KMS-11 (cell line): ENCODE measurements around the gene FNDC8.
"Not testable (repeated sequence)": the region's sequence is repeated elsewhere in the genome, so short reads cannot be mapped to it uniquely, and the experiment has no call there.

ENCODE experiments used
- H2AFZ ChIP-seq: fragments of 200-600 bp; sonication (generic); 2 replicates; pipeline ENCODE4 v1.6.1; 2016; ENCODE audit warnings: antibody characterized with exemption, mixed run types, low read depth
- H3K27ac ChIP-seq: fragments of 200-600 bp; sonication (generic); 2 replicates; pipeline ENCODE4 v1.6.1; 2016; ENCODE audit warnings: mild to moderate bottlenecking, mixed run types
- H3K27me3 ChIP-seq: fragments of 200-600 bp; sonication (generic); 2 replicates; pipeline ENCODE4 v1.6.1; 2017; ENCODE audit warnings: mild to moderate bottlenecking, low read depth, mixed run types, moderate library complexity; ENCODE audit not compliant: insufficient read depth
- H3K36me3 ChIP-seq: fragments of 200-600 bp; sonication (generic); 2 replicates; pipeline ENCODE4 v1.6.1; 2017; ENCODE audit warnings: mild to moderate bottlenecking, mixed run types; ENCODE audit not compliant: insufficient read depth
- H3K4me1 ChIP-seq: fragments of 200-600 bp; sonication (generic); 2 replicates; pipeline ENCODE4 v1.6.1; 2016; ENCODE audit warnings: mild to moderate bottlenecking, low read depth, mixed run types; ENCODE audit not compliant: poor library complexity, severe bottlenecking
- H3K4me2 ChIP-seq: fragments of 200-600 bp; sonication (generic); 2 replicates; pipeline ENCODE4 v1.7.0; 2016; ENCODE audit warnings: mild to moderate bottlenecking, mixed run types
- H3K4me3 ChIP-seq: fragments of 200-600 bp; sonication (generic); IDR thresholded peaks from 2 replicates; pipeline ENCODE4 v1.6.1; 2017; ENCODE audit warnings: low read depth, low read length, mixed read lengths; ENCODE audit not compliant: insufficient read depth
- H3K79me2 ChIP-seq: fragments of 200-600 bp; sonication (generic); 2 replicates; pipeline ENCODE4 v1.6.1; 2016; ENCODE audit warnings: low read depth, mixed run types; ENCODE audit not compliant: insufficient read depth
- H3K9ac ChIP-seq: fragments of 200-600 bp; sonication (generic); 2 replicates; pipeline ENCODE4 v1.6.1; 2016; ENCODE audit warnings: mild to moderate bottlenecking, mixed run types
- H4K20me1 ChIP-seq: fragments of 200-600 bp; sonication (generic); 2 replicates; pipeline ENCODE4 v1.6.1; 2016; ENCODE audit warnings: mild to moderate bottlenecking, mixed run types; ENCODE audit not compliant: insufficient read depth
- TF ChIP-seq, protein P1 (sequence below): fragments of 200-600 bp; sonication (generic); conservative IDR thresholded peaks from 2 replicates; pipeline ENCODE4 v1.6.1; 2017; ENCODE audit warnings: low read depth, mild to moderate bottlenecking, antibody characterized with exemption, low read length, moderate library complexity, mixed read lengths

FNDC8 gene

DNA sequence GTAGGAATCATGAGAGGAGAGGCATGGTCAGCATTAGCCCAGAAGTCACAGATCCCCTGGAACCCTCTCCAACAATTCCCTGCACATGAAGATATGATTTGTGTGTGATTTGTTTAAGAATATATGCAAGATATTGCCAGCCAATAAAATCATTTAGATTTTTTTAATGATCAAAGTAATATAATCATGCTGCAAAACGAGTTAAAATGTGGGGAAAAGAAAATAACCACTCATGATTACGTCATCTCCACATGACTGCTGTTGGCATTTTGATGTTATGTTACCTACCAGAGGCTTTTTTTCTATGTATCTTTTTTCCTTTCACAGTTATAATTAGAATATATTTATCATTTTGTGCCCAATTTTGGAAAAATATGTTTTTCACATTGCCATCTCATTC, 50.4 kb downstream of the FNDC8 start:
- no peaks in the 10 kb centered on the region for H4K20me1 ChIP-seq
- H3K27ac ChIP-seq: no peak overlapping the region
- H3K4me2 ChIP-seq: no peak overlapping the region

DNA sequence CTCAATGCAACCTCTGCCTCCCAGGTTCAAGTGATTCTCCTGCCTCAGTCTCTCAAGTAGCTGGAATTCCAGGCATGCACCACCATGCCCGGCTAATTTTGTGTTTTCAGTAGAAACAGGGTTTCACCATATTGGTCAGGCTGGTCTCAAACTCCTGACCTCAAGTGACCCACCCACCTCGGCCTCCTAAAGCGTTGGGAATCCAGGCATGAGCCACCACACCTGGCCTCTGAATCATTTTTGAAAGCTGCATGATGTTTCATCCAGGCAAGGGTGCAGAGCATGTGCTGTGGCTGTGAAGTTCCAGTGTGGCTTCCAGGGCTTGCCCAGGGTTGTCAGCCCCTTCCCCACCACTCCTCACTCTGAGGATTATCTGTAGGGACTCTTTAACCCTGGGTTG, 50.9 kb downstream of the FNDC8 start:
- not testable (repeated sequence) for H3K79me2 ChIP-seq, H3K27me3 ChIP-seq

More for the DNA sequence above, 50.4 kb downstream of the FNDC8 start:
- Histone ChIP-seq H3K4me1 (no peaks in the 10 kb centered on the region), H3K4me3 (no peak overlapping the region), H3K79me2 (no peaks in the 10 kb centered on the region), H3K27me3 (no peaks in the 10 kb centered on the region), H3K36me3 (no peaks in the 10 kb centered on the region), H3K9ac (no peak overlapping the region), H2AFZ (no peak overlapping the region)
- TF ChIP-seq, protein P1, sequence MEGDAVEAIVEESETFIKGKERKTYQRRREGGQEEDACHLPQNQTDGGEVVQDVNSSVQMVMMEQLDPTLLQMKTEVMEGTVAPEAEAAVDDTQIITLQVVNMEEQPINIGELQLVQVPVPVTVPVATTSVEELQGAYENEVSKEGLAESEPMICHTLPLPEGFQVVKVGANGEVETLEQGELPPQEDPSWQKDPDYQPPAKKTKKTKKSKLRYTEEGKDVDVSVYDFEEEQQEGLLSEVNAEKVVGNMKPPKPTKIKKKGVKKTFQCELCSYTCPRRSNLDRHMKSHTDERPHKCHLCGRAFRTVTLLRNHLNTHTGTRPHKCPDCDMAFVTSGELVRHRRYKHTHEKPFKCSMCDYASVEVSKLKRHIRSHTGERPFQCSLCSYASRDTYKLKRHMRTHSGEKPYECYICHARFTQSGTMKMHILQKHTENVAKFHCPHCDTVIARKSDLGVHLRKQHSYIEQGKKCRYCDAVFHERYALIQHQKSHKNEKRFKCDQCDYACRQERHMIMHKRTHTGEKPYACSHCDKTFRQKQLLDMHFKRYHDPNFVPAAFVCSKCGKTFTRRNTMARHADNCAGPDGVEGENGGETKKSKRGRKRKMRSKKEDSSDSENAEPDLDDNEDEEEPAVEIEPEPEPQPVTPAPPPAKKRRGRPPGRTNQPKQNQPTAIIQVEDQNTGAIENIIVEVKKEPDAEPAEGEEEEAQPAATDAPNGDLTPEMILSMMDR: no peak

DNA sequence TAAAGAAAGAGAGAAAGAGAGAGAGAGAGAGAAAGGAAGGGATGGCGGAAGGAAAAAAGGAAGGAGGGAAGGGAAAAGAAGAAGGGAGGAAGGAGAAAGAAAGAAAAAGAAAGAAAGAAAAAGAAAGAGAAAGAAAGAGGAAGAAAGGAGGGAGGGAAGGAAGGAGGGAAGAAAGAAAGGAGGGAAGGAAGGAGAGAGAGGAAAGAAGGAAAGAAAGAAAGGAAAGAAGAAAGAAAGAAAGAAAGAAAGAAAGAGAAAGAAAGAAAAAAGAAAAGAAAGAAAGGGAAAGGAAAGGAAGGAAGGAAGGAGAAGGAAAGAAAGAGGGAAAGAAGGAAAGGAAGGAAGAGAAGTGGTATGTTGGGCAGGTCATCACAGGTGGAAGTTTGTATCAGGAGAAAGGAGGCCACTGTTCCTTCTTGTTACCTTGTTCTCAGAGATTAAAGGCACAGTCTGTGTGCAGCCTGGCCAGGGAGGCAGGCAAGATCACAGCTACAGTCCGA, 53.5 kb downstream of the FNDC8 start:
- Histone ChIP-seq H3K4me3 (no peak overlapping the region), H3K4me2 (no peak overlapping the region), H4K20me1 (no peaks in the 10 kb centered on the region), H3K79me2 (no peaks in the 10 kb centered on the region), H3K9ac (no peak overlapping the region), H3K4me1 (no peaks in the 10 kb centered on the region), H3K27ac (no peak overlapping the region), H3K27me3 (no peaks in the 10 kb centered on the region), H2AFZ (no peak overlapping the region), H3K36me3 (no peaks in the 10 kb centered on the region)
- TF ChIP-seq, protein P1: no peak

More for the DNA sequence above, 50.9 kb downstream of the FNDC8 start:
- not testable (repeated sequence) for H3K27ac ChIP-seq, H3K4me3 ChIP-seq, H2AFZ ChIP-seq, H3K4me2 ChIP-seq, H3K4me1 ChIP-seq, H3K9ac ChIP-seq, H4K20me1 ChIP-seq, H3K36me3 ChIP-seq

DNA sequence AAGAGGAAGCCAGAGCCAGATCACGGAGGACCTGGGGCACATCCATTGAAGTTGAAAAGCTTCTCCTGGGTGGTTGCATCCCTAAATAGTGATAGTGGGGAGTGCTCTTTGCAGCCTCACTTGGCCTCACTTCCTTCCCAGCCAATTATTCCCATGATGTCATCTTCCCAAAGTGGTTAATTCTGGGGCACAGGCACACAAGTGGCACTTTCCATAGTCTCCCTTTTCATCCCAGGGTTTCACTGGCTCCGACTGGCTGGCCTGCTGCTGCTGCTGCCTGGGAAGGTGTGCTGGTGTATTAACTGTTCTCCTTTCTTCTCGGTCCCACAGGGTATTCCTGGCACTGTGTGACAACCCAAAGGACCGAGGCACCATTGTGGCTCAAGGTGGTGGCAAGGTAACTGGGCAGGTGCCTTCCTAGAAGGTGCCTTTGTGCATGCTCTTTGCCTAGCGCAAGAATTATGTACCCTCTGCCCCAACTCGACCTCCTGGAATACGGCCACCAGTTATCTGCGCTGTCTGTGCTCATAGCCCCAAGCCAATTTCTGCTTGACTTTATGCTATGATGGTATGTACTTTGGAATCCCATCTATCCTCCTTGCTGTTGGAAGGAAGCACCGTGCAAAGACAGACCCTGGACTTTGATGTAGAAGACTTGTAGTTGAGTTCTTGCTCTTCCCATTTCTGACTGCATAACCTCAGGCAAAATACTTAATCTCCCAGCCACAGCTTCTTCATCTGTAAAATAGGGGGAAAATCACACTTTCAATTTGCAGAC, 54.4 kb downstream of the FNDC8 start:
- TF ChIP-seq, protein P1: no peak
- Histone ChIP-seq H3K4me1 (no peaks in the 10 kb centered on the region), H3K27me3 (no peaks in the 10 kb centered on the region)

DNA sequence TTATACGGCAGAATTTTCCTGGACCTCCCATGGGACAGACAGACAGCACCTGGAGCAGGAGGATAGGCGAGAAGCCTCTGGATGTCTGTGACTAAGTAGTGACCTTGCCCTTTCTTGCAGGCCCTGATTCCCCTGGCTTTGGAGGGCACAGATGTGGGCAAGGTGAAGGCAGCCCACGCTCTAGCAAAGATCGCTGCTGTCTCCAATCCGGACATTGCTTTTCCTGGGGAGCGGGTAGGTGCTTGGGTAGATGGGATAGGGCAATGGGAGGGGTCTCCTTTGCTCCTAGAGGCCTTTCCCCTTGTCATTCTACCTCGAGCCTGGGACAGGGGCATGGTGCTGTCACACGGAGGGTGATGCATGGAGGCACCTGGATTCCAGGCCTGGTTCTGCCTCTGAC, 55.5 kb downstream of the FNDC8 start:
- TF ChIP-seq, protein P1: no peak
- H3K4me2 ChIP-seq: no peak overlapping the region

More for the DNA sequence above, 54.4 kb downstream of the FNDC8 start:
- Histone ChIP-seq H3K9ac (no peak overlapping the region), H3K4me2 (no peak overlapping the region), H3K4me3 (no peak overlapping the region), H2AFZ (no peak overlapping the region), H4K20me1 (no peaks in the 10 kb centered on the region), H3K79me2 (no peaks in the 10 kb centered on the region), H3K27ac (no peak overlapping the region), H3K36me3 (no peaks in the 10 kb centered on the region)

DNA sequence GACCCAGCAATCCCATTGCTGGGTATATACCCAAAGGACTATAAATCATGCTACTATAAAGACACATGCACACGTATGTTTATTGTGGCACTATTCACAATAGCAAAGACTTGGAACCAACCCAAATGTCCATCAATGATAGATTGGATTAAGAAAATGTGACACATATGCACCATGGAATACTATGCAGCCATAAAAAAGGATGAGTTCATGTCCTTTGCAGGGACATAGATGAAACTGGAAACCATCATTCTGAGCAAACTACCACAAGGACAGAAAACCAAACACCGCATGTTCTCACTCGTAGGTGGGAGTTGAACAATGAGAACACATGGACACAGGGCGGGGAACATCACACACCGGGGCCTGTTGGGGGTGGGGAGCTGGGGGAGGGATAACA, 58.0 kb downstream of the FNDC8 start:
- not testable (repeated sequence) for H3K4me3 ChIP-seq, H3K27me3 ChIP-seq, H3K4me2 ChIP-seq, H3K36me3 ChIP-seq, H4K20me1 ChIP-seq, H3K4me1 ChIP-seq, H3K9ac ChIP-seq, H3K27ac ChIP-seq, H2AFZ ChIP-seq, H3K79me2 ChIP-seq

More for the DNA sequence above, 55.5 kb downstream of the FNDC8 start:
- Histone ChIP-seq H3K4me1 (no peaks in the 10 kb centered on the region), H3K27ac (no peak overlapping the region), H4K20me1 (no peaks in the 10 kb centered on the region), H3K36me3 (no peaks in the 10 kb centered on the region), H3K79me2 (no peaks in the 10 kb centered on the region), H3K4me3 (no peak overlapping the region), H2AFZ (no peak overlapping the region), H3K9ac (no peak overlapping the region), H3K27me3 (no peaks in the 10 kb centered on the region)
